Transverse colon (tissue), 4 donors: ENCODE results near the gene DUOXA1. TPM values are rescaled to one million over a fixed set of nuclear protein-coding genes. Genes with fewer than 3 reads are reported as not detected.

Experiments used
- DNase-seq: peaks from one replicate; pipeline ENCODE4 v3.0.0-alpha.2; 2019
- H3K27ac ChIP-seq, 4 donors: fragments of 200-600 bp; sonication (generic); 2 replicates each; pipeline ENCODE4 v1.5.1; 2016 to 2018; ENCODE audit warnings: inconsistent platforms in 4 of 4
- H3K27me3 ChIP-seq: fragments of 200-600 bp; sonication (generic); 2 replicates; pipeline ENCODE4 v1.5.1; 2017; ENCODE audit warnings: inconsistent platforms
- H3K36me3 ChIP-seq, 4 donors: fragments of 200-600 bp; sonication (generic); 2 replicates each; pipeline ENCODE4 v1.5.1; 2017 to 2019; ENCODE audit warnings: inconsistent platforms in 4 of 4
- H3K4me1 ChIP-seq, 4 donors: fragments of 200-600 bp; sonication (generic); 2 replicates each; pipeline ENCODE4 v1.5.1; 2017 to 2020; ENCODE audit warnings: inconsistent platforms in 4 of 4
- H3K4me3 ChIP-seq, 4 donors: fragments of 200-600 bp; sonication (generic); 1 replicate in 1 of 4; 2 replicates in 3 of 4; pipeline versions ENCODE4 v1.5.1 to v1.6.1; 2017 to 2019; ENCODE audit warnings: inconsistent platforms in 4 of 4
- H3K9me3 ChIP-seq, 2 donors: fragments of 200-600 bp; sonication (generic); 2 replicates each; pipeline ENCODE4 v1.5.1; 2017 to 2019; ENCODE audit warnings: inconsistent platforms in 2 of 2
- CTCF ChIP-seq, 5 experiments: fragments of 200-600 bp in 3 of 5; fragments of 450-650 bp in 2 of 5; sonication (generic) in 3 of 5; IDR thresholded peaks; 1 replicate in 2 of 5; 2 replicates in 3 of 5; pipeline ENCODE4 v1.5.1; 2016 to 2017; ENCODE audit warnings: antibody characterized with exemption in 5 of 5, inconsistent platforms in 3 of 5, mild to moderate bottlenecking in 2 of 5, moderate library complexity in 1 of 5
- EP300 ChIP-seq: sonication (generic); formaldehyde crosslinking; IDR thresholded peaks from one replicate; pipeline ENCODE4 v1.6.1; 2017; ENCODE audit warnings: antibody characterized with exemption, low read depth
- POLR2A ChIP-seq: fragments of 450-650 bp; IDR thresholded peaks from one replicate; pipeline ENCODE4 v1.6.1; 2016; ENCODE audit warnings: antibody characterized with exemption, mild to moderate bottlenecking, moderate library complexity
- POLR2AphosphoS5 ChIP-seq, 3 donors: sonication (generic); formaldehyde crosslinking; IDR thresholded peaks; one replicate each; pipeline ENCODE4 v1.6.1; 2016; ENCODE audit warnings: antibody characterized with exemption in 3 of 3
- WGBS, 2 donors: methylation state at CpG; one replicate each; pipeline ENCODE4 v1.1.5; 2018; ENCODE audit warnings: low coverage in 1 of 2; 5-methylcytosine and 5-hydroxymethylcytosine counted together
- in situ Hi-C, 4 donors: fragments of 200-750 bp; cut with MboI; loops; one replicate each; pipeline versions ENCODE4 v1.15.0 to v1.15.1; 2017; ENCODE audit warnings: low sequenced_read_pairs in 3 of 4, low pct_ligation_motif_present in 1 of 4, low pct_unique_long_range_greater_than_20kb in 1 of 4
- intact Hi-C: fragments of 100-400 bp; cut with DNase I; formaldehyde crosslinking; loops from one replicate; pipeline ENCODE4 v1.15.1; 2023; ENCODE audit warnings: low total_unique reads
- total RNA-seq, 4 donors: library from RNA; depleted of rRNA; stranded (reverse); fragments of >200 nt; gene quantifications; one replicate each; pipeline ENCODE4 v1.1.0, GENCODE V29; 2016

Gene DUOXA1
- total RNA-seq, 4 donors from 2014 or later: 1.4 TPM; not detected in 3

GRCh38 chr15:45163508-45163856 lies 33.8 kb upstream of the DUOXA1 start:
- 90% methylated on average over 9 of the region's 9 CpGs; no CpG with 5 or more reads in 1 of the 2 donors for WGBS, 2 donors
- Histone ChIP-seq H3K27me3 (no peaks in the 10 kb centered on the region), H3K4me3 (no peak overlapping the region), H3K4me1 (peaks cover 10 to 21% (median 12%) of the 10 kb centered on the region in 4 donors), H3K27ac (no peak overlapping the region), H3K36me3 (no peaks in the 10 kb centered on the region), H3K9me3 (no peaks in the 10 kb centered on the region)
- TF ChIP-seq POLR2A (no peak), EP300 (no peak), CTCF (IDR thresholded peaks at IDR 0.05) (no peak), POLR2AphosphoS5 (IDR thresholded peaks at IDR 0.05) (no peak)
- in situ Hi-C loops (loop anchor here in 2 of 4 donors (25.0 kb wide), 2 partner anchors 224 to 449 kb away; partner anchors contain the start of gene GATM (in 1 of the 2)), intact Hi-C loops (loop anchor here (10.0 kb wide), 1 partner anchor 231 kb away; no protein-coding TSS in a partner anchor)
- DNase-seq: no peak

- peak; percentile 80 for DNase-seq
- TF ChIP-seq POLR2A: no peak
- peak; percentile 77 to 88 (median 79) for TF ChIP-seq CTCF (IDR thresholded peaks at IDR 0.05)
- Histone ChIP-seq H3K9me3 (no peaks in the 10 kb centered on the region), H3K4me1 (peaks cover 10 to 21% (median 12%) of the 10 kb centered on the region in 4 donors), H3K27ac (no peak overlapping the region), H3K36me3 (no peaks in the 10 kb centered on the region), H3K27me3 (no peaks in the 10 kb centered on the region), H3K4me3 (no peak overlapping the region)
- 13% methylated on average over 7 of the region's 7 CpGs; no CpG with 5 or more reads in 1 of the 2 donors for WGBS, 2 donors
- in situ Hi-C loops: loop anchor here in 2 of 4 donors (25.0 kb wide), 2 partner anchors 224 to 449 kb away; partner anchors contain the start of gene GATM (in 1 of the 2)
- intact Hi-C loops: loop anchor here (10.0 kb wide), 1 partner anchor 232 kb away; no protein-coding TSS in a partner anchor
Measured at GRCh38 chr15:45162771-45163507, 33.3 kb upstream of the DUOXA1 start.

- intact Hi-C loops: loop anchor here (10.0 kb wide), 1 partner anchor 233 kb away; no protein-coding TSS in a partner anchor
- no peak overlapping the region for H3K4me3 ChIP-seq
- 92% methylated on average over 12 of the region's 14 CpGs; no CpG with 5 or more reads in 1 of the 2 donors for WGBS, 2 donors
- peaks cover 10 to 21% (median 12%) of the 10 kb centered on the region in 4 donors for H3K4me1 ChIP-seq
- TF ChIP-seq POLR2AphosphoS5 (IDR thresholded peaks at IDR 0.05): no peak
- in situ Hi-C loops: loop anchor here in 2 of 4 donors (25.0 kb wide), 2 partner anchors 226 to 451 kb away; partner anchors contain the start of gene GATM (in 1 of the 2)
- no peak for DNase-seq
- H3K27ac ChIP-seq: no peak overlapping the region
- no peaks in the 10 kb centered on the region for H3K27me3 ChIP-seq
- H3K9me3 ChIP-seq: no peaks in the 10 kb centered on the region
- H3K36me3 ChIP-seq: no peaks in the 10 kb centered on the region
Measured at GRCh38 chr15:45161666-45162065, 32.0 kb upstream of the DUOXA1 start.

- H3K36me3 ChIP-seq: no peaks in the 10 kb centered on the region
- no peaks in the 10 kb centered on the region for H3K27me3 ChIP-seq
- H3K4me1 ChIP-seq: peaks cover 0 to 5% (median 2%) of the 10 kb centered on the region in 4 donors
- TF ChIP-seq CTCF (IDR thresholded peaks at IDR 0.05) (no peak), POLR2A (no peak), POLR2AphosphoS5 (IDR thresholded peaks at IDR 0.05) (no peak), EP300 (no peak)
- WGBS, 2 donors: 67 to 76% methylated on average over 1 of the region's 1 CpG
- H3K4me3 ChIP-seq: no peak overlapping the region
- in situ Hi-C loops: loop anchor here in 2 of 4 donors (25.0 kb wide), 2 partner anchors 229 to 454 kb away; partner anchors contain the start of gene GATM (in 1 of the 2)
- no peak for DNase-seq
- H3K9me3 ChIP-seq: no peaks in the 10 kb centered on the region
- H3K27ac ChIP-seq: no peak overlapping the region
- intact Hi-C loops: no loop called here
Measured at GRCh38 chr15:45157974-45158373, 28.3 kb upstream of the DUOXA1 start.
